ENCODE measurements around the gene GZMB.

The GZMB gene

DNA sequence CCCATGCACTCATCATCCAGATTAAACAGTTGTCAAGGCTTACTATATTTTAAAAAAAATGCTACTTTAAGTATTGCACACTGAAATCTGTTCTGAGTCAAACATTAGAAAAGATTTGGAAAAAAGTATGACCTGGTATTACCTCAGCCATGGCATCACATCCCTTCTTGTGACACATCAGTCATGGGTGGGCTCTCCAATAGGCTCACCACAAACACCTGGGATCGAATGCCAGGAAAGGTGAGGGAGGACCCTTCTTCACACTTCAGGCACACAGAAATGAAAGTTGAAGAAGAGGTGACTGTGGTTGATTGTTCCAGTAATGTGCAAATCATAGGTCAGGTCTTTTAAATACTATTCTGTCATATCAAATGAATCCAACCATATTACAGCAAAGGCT, 36.6 kb upstream of the GZMB start:
- TF ChIP-seq POLR2AphosphoS5 (IDR thresholded peaks at IDR 0.05; ENCODE audit: low read depth) (no peak), SPI1 (IDR thresholded peaks at IDR 0.05; ENCODE audit: borderline replicate concordance, low read depth) (no peak), GABPA (IDR thresholded peaks at IDR 0.05; ENCODE audit: low read depth) (no peak)
- TF ChIP-seq, protein P1, sequence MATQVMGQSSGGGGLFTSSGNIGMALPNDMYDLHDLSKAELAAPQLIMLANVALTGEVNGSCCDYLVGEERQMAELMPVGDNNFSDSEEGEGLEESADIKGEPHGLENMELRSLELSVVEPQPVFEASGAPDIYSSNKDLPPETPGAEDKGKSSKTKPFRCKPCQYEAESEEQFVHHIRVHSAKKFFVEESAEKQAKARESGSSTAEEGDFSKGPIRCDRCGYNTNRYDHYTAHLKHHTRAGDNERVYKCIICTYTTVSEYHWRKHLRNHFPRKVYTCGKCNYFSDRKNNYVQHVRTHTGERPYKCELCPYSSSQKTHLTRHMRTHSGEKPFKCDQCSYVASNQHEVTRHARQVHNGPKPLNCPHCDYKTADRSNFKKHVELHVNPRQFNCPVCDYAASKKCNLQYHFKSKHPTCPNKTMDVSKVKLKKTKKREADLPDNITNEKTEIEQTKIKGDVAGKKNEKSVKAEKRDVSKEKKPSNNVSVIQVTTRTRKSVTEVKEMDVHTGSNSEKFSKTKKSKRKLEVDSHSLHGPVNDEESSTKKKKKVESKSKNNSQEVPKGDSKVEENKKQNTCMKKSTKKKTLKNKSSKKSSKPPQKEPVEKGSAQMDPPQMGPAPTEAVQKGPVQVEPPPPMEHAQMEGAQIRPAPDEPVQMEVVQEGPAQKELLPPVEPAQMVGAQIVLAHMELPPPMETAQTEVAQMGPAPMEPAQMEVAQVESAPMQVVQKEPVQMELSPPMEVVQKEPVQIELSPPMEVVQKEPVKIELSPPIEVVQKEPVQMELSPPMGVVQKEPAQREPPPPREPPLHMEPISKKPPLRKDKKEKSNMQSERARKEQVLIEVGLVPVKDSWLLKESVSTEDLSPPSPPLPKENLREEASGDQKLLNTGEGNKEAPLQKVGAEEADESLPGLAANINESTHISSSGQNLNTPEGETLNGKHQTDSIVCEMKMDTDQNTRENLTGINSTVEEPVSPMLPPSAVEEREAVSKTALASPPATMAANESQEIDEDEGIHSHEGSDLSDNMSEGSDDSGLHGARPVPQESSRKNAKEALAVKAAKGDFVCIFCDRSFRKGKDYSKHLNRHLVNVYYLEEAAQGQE (IDR thresholded peaks at IDR 0.05; ENCODE audit: insufficient replicate concordance, low read depth): no peak
- TF ChIP-seq, protein P2, sequence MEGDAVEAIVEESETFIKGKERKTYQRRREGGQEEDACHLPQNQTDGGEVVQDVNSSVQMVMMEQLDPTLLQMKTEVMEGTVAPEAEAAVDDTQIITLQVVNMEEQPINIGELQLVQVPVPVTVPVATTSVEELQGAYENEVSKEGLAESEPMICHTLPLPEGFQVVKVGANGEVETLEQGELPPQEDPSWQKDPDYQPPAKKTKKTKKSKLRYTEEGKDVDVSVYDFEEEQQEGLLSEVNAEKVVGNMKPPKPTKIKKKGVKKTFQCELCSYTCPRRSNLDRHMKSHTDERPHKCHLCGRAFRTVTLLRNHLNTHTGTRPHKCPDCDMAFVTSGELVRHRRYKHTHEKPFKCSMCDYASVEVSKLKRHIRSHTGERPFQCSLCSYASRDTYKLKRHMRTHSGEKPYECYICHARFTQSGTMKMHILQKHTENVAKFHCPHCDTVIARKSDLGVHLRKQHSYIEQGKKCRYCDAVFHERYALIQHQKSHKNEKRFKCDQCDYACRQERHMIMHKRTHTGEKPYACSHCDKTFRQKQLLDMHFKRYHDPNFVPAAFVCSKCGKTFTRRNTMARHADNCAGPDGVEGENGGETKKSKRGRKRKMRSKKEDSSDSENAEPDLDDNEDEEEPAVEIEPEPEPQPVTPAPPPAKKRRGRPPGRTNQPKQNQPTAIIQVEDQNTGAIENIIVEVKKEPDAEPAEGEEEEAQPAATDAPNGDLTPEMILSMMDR (IDR thresholded peaks at IDR 0.05; ENCODE audit: insufficient read depth, low read length): no peak
- Histone ChIP-seq H3K4me3 (replicated peaks; ENCODE audit: insufficient read depth, low read length) (no peak overlapping the region), H3K27ac (replicated peaks) (no peak overlapping the region), H3K27me3 (ENCODE audit: insufficient read depth, poor library complexity, severe bottlenecking) (no peaks in the 10 kb centered on the region)
- no peak for DNase-seq (ENCODE audit: low read depth in 1 of 2, low spot score in 1 of 2)

DNA sequence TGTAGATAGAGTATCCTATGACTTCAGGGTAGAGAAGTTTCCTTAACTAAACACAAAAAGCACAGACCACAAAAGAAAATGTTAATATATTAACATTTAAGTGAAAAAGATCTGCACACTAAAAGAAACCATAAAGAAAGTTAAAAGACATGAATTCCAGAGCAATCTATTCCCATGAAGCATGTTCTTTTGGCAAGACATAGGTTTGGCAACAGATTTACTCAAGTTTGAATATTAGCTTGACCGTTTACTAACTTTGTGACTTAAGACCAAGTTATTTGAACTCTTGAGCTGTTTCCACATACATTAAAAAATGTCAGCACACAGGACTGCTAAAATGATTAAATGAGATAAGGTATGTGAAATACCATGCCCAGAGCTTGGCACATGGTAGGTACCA, 35.7 kb upstream of the GZMB start:
- no peaks in the 10 kb centered on the region for H3K27me3 ChIP-seq (ENCODE audit: insufficient read depth, poor library complexity, severe bottlenecking)
- no peak for TF ChIP-seq POLR2AphosphoS5 (IDR thresholded peaks at IDR 0.05; ENCODE audit: low read depth)
- TF ChIP-seq GABPA (IDR thresholded peaks at IDR 0.05; ENCODE audit: low read depth): no peak
- TF ChIP-seq, protein P1 (IDR thresholded peaks at IDR 0.05; ENCODE audit: insufficient replicate concordance, low read depth): no peak
- no peak for TF ChIP-seq SPI1 (IDR thresholded peaks at IDR 0.05; ENCODE audit: borderline replicate concordance, low read depth)
- TF ChIP-seq, protein P2 (IDR thresholded peaks at IDR 0.05; ENCODE audit: insufficient read depth, low read length): no peak
- no peak overlapping the region for H3K4me3 ChIP-seq (replicated peaks; ENCODE audit: insufficient read depth, low read length)
- DNase-seq (ENCODE audit: low read depth in 1 of 2, low spot score in 1 of 2): no peak
- no peak overlapping the region for H3K27ac ChIP-seq (replicated peaks)

DNA sequence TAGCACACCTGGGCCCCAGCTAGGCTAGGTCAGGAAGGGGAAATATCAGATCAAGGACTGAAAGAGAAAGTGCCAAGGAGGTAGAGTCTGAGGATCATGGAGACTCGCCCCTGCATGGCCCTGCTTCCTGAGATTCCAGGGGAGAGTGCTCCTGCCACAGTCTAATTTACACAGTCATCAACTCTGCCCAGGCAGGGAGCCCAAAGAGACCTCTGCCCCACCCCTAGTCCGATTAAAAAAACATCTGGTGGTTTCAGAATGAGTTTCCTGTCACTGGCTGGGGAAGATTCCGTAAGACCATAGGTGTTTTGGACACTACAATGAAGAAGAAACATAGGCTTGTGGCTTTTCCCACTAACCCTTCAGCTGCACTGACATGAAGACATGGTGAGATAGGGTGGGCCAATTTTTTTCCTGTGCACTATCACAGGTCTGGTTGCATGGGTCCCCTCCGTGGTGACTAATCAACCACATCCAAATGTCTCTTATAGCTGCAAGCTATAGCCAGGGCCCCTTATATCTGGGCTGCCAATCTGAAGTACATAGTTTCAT, 31.5 kb upstream of the GZMB start:
- no peak overlapping the region for H3K4me3 ChIP-seq (replicated peaks; ENCODE audit: insufficient read depth, low read length)
- H3K27me3 ChIP-seq (ENCODE audit: insufficient read depth, poor library complexity, severe bottlenecking): no peaks in the 10 kb centered on the region
- H3K27ac ChIP-seq (replicated peaks): no peak overlapping the region
- peak in 1 of 2 experiments; percentile 32 for DNase-seq (ENCODE audit: low read depth in 1 of 2, low spot score in 1 of 2)
- TF ChIP-seq, protein P2 (IDR thresholded peaks at IDR 0.05; ENCODE audit: insufficient read depth, low read length): no peak
- TF ChIP-seq SPI1 (IDR thresholded peaks at IDR 0.05; ENCODE audit: borderline replicate concordance, low read depth) (no peak), POLR2AphosphoS5 (IDR thresholded peaks at IDR 0.05; ENCODE audit: low read depth) (no peak), GABPA (IDR thresholded peaks at IDR 0.05; ENCODE audit: low read depth) (no peak)
- TF ChIP-seq, protein P1 (IDR thresholded peaks at IDR 0.05; ENCODE audit: insufficient replicate concordance, low read depth): no peak

Measured in HL-60 (cell line).